ENCODE measurements around the gene MPPED1.

MPPED1 gene

GRCh38 chr22:43488937-43489336 is 77.1 kb downstream of the MPPED1 start:
- no peaks in the 10 kb centered on the region for H3K9me3 ChIP-seq (ENCODE audit: insufficient read depth, low read depth, low read length)
- no peaks in the 10 kb centered on the region for H4K20me1 ChIP-seq (ENCODE audit: insufficient read depth, low read length, poor library complexity, severe bottlenecking)
- H3K27me3 ChIP-seq (ENCODE audit: insufficient read depth, low read length, poor library complexity, severe bottlenecking), result no peaks in the 10 kb centered on the region
- H3K4me1 ChIP-seq (ENCODE audit: insufficient read depth, low read length, poor library complexity, severe bottlenecking), result no peaks in the 10 kb centered on the region
- no peaks in the 10 kb centered on the region for H3K9me2 ChIP-seq (replicated peaks; ENCODE audit: low read depth, low read length)
- H2AFZ ChIP-seq (ENCODE audit: low read length), result no peak overlapping the region
- no peak overlapping the region for H3K9ac ChIP-seq (ENCODE audit: low read depth, low read length, poor library complexity, severe bottlenecking)
- no peak overlapping the region for H3K4me2 ChIP-seq (ENCODE audit: low read depth, low read length, poor library complexity, severe bottlenecking)
- H3F3A ChIP-seq (ENCODE audit: low read depth), result no peaks in the 10 kb centered on the region
- H3K4me3 ChIP-seq (ENCODE audit: low read length, poor library complexity, severe bottlenecking), result no peak overlapping the region
- no peak for TF ChIP-seq EZH2phosphoT487 (IDR thresholded peaks at IDR 0.05; ENCODE audit: borderline replicate concordance)
- TF ChIP-seq, protein P1, sequence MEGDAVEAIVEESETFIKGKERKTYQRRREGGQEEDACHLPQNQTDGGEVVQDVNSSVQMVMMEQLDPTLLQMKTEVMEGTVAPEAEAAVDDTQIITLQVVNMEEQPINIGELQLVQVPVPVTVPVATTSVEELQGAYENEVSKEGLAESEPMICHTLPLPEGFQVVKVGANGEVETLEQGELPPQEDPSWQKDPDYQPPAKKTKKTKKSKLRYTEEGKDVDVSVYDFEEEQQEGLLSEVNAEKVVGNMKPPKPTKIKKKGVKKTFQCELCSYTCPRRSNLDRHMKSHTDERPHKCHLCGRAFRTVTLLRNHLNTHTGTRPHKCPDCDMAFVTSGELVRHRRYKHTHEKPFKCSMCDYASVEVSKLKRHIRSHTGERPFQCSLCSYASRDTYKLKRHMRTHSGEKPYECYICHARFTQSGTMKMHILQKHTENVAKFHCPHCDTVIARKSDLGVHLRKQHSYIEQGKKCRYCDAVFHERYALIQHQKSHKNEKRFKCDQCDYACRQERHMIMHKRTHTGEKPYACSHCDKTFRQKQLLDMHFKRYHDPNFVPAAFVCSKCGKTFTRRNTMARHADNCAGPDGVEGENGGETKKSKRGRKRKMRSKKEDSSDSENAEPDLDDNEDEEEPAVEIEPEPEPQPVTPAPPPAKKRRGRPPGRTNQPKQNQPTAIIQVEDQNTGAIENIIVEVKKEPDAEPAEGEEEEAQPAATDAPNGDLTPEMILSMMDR (conservative IDR thresholded peaks at IDR 0.05; ENCODE audit: low read length), result no peak
- H3K36me3 ChIP-seq (ENCODE audit: insufficient read depth, low read length), result no peaks in the 10 kb centered on the region
- H3K79me2 ChIP-seq (ENCODE audit: insufficient read depth, low read length), result no peaks in the 10 kb centered on the region

DNA sequence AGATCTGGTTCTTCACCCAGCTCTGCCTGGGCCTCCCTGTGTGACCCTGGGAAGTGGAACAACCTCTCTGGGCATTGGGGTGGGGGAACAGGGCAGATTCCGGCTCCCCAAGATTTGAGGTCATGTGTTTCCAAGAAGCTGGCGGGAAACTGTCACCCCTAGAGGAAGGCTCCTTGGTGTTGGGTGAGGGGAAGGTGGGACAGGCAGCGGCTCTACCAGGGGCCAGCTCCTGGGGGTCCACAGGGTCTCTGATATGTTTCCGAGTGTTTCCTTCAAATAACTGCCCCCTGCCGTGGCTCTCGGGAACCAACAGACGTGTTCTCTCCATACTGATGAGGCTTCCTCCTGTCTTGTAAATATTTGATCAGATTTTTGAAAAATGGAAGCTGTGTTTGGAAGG is 78.5 kb downstream of the MPPED1 start:
- no peaks in the 10 kb centered on the region for H4K20me1 ChIP-seq (ENCODE audit: insufficient read depth, low read length, poor library complexity, severe bottlenecking)
- H3F3A ChIP-seq (ENCODE audit: low read depth), result no peaks in the 10 kb centered on the region
- H3K4me3 ChIP-seq (ENCODE audit: low read length, poor library complexity, severe bottlenecking), result no peak overlapping the region
- no peak overlapping the region for H3K4me2 ChIP-seq (ENCODE audit: low read depth, low read length, poor library complexity, severe bottlenecking)
- H3K9me2 ChIP-seq (replicated peaks; ENCODE audit: low read depth, low read length), result no peaks in the 10 kb centered on the region
- no peak overlapping the region for H3K9ac ChIP-seq (ENCODE audit: low read depth, low read length, poor library complexity, severe bottlenecking)
- TF ChIP-seq, protein P1 (conservative IDR thresholded peaks at IDR 0.05; ENCODE audit: low read length), result no peak
- TF ChIP-seq EZH2phosphoT487 (IDR thresholded peaks at IDR 0.05; ENCODE audit: borderline replicate concordance), result no peak
- no peaks in the 10 kb centered on the region for H3K27me3 ChIP-seq (ENCODE audit: insufficient read depth, low read length, poor library complexity, severe bottlenecking)
- no peaks in the 10 kb centered on the region for H3K4me1 ChIP-seq (ENCODE audit: insufficient read depth, low read length, poor library complexity, severe bottlenecking)
- no peaks in the 10 kb centered on the region for H3K79me2 ChIP-seq (ENCODE audit: insufficient read depth, low read length)
- no peak overlapping the region for H2AFZ ChIP-seq (ENCODE audit: low read length)
- no peaks in the 10 kb centered on the region for H3K36me3 ChIP-seq (ENCODE audit: insufficient read depth, low read length)
- H3K9me3 ChIP-seq (ENCODE audit: insufficient read depth, low read depth, low read length), result no peaks in the 10 kb centered on the region

- no peak overlapping the region for H3K4me3 ChIP-seq (ENCODE audit: low read length, poor library complexity, severe bottlenecking)
- no peak overlapping the region for H3K9ac ChIP-seq (ENCODE audit: low read depth, low read length, poor library complexity, severe bottlenecking)
- no peaks in the 10 kb centered on the region for H3K36me3 ChIP-seq (ENCODE audit: insufficient read depth, low read length)
- H3K9me2 ChIP-seq (replicated peaks; ENCODE audit: low read depth, low read length), result no peaks in the 10 kb centered on the region
- H4K20me1 ChIP-seq (ENCODE audit: insufficient read depth, low read length, poor library complexity, severe bottlenecking), result no peaks in the 10 kb centered on the region
- H3K79me2 ChIP-seq (ENCODE audit: insufficient read depth, low read length), result no peaks in the 10 kb centered on the region
- no peak overlapping the region for H2AFZ ChIP-seq (ENCODE audit: low read length)
- no peaks in the 10 kb centered on the region for H3F3A ChIP-seq (ENCODE audit: low read depth)
- TF ChIP-seq, protein P1 (conservative IDR thresholded peaks at IDR 0.05; ENCODE audit: low read length), result no peak
- no peak for TF ChIP-seq EZH2phosphoT487 (IDR thresholded peaks at IDR 0.05; ENCODE audit: borderline replicate concordance)
- H3K27me3 ChIP-seq (ENCODE audit: insufficient read depth, low read length, poor library complexity, severe bottlenecking), result no peaks in the 10 kb centered on the region
- no peaks in the 10 kb centered on the region for H3K9me3 ChIP-seq (ENCODE audit: insufficient read depth, low read depth, low read length)
- no peak overlapping the region for H3K4me2 ChIP-seq (ENCODE audit: low read depth, low read length, poor library complexity, severe bottlenecking)
- no peaks in the 10 kb centered on the region for H3K4me1 ChIP-seq (ENCODE audit: insufficient read depth, low read length, poor library complexity, severe bottlenecking)
Measured at GRCh38 chr22:43491177-43491576, 79.4 kb downstream of the MPPED1 start.

Data from Loucy (cell line).